Activated CD4-positive, alpha-beta T cell treated with anti-CD3 and anti-CD28 coated beads, Interleukin-2, Interleukin-4, amounts not matched to agents 100 ng/mL and 50 ng/mL, durations not matched to agents 16 hours and 8 hours (primary cell): ENCODE measurements around the gene CST8.
A peak's percentile ranks its signal among the peaks of the same experiment; 100 is the strongest.

Source experiments
- DNase-seq: peaks from one replicate; pipeline ENCODE4 v3.0.0-alpha.2; 2020; ENCODE audit warnings: low spot score

CST8 gene

DNA sequence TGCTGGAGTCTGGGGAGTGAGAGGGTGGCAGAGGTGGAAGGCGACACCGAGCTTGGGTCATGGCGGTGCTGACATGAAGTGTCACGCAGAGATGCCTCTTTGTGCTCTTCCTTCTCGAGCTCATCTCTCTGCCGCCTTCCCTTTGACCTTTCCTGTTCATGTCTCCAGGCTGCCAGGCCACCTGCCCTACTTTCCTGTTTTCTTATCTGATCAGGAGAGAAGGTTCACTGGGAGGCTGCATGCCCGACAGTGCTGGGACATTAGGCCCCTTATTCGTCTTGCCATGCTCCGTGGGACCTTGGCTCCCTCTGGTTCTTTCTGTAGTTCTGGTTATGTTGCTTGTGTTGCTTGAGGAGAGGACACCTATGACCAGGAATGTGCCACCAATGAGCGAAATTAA, 33.2 kb downstream of the CST8 start:
- no peak for DNase-seq

DNA sequence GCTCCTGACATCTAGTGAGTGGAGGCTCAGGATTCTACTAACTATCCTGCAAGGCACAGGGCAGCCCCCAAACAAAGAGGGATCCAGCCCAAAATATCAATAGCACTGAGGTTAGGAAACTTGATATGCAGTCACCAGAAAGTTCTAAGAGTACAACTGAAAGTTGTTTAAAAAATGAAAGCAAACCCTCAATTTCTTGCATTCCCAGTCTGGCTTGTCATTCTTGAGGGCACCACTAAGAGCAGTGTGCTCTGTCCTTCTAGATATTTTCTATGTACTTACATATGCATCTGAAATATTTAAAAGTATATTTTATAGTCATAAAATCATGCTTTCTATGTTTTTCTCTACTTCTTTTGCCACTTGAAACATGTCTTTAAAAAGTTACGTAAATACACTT, 35.9 kb downstream of the CST8 start:
- DNase-seq: no peak

DNA sequence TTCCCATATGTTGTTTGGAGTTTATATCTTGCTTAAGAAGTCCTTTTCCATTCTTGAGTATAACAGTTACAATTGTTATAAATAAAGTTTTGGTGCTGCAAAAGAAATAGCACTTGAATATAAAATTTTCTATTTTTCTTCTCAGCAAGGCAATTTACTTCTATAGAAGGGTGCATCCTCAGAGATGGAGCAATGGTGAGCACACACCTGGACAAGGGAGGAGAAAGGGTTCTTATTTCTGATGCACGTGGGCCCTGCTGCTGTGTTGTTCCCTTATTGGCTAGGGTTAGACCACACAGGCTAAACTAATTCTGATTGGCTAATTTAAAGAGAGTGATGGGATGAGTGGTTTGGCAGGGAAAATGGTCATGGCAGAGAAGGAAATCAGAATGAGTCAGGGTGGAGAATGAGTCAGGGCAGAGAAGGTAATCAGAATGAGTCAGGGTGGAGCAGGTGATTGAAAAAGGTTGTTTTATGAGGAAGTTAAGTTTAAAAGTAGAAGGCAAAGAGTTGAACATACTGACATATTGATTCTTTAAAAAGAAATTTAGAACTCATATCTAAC, 38.0 kb downstream of the CST8 start:
- peak; percentile 22 for DNase-seq

DNA sequence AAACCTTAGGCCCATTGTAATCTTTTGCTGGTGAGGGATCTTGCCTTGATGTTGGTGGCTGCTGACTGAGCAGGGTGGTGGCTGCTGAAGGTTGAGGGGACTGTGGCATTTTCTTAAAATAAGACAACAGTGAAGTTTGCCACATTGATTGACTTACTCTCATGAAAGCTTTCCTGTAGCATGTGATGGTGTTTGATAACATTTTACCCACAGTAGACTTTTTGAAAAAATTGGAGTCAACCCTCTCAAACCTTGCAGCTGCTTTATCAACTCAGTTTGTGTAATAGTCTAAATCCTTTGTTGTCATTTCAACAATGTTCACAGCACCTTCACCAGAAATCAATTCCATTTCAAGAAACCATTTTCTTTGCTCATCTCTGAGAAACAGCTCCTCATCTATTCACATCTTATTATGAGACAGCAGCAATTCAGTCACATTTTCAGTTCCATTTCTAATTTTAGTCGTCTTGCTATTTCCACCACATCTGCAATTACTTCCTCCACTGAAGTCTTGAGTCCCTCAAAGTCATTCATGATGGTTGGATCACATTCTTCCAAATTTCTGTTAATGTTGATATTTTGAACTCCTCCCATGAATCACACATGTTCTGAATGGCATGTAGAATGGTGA, 40.1 kb downstream of the CST8 start:
- no peak for DNase-seq

DNA sequence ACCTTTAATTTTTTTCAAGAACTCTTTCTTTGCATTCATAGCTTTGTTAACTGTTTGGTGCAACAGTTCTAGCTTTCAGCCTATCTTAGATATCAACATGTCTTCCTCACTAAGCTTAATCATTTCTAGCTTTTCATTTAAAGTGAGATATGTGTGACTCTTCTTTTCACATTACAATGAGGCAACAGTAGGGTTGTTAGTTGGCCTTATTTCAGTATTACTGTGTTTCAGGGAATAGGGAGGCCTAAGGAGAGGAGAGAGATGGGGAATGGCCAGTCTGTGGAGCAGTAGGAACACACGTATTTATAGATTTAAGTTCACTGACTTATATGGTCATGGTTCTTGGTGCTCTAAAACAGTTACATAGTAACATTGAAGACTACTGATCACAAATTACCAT, 41.6 kb downstream of the CST8 start:
- no peak for DNase-seq

DNA sequence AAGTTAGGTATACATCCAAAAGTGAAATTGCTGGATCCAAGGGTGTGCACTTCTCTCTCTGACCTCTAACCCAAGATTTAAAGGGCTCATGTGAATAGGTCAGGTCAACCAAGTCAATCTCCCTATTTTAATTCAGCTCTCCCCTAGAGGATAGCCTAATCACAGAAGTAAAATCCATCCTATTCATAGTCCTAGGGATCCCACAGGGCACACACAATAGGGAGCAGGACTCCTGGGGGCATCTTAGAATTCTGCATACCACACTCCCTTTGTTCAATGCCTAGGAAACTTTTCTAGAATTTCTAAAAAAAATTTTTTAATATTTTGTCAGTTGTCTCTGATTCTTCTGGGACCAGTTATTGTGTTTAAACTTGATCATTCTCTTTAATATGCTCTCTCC, 42.2 kb downstream of the CST8 start:
- no peak for DNase-seq

DNA sequence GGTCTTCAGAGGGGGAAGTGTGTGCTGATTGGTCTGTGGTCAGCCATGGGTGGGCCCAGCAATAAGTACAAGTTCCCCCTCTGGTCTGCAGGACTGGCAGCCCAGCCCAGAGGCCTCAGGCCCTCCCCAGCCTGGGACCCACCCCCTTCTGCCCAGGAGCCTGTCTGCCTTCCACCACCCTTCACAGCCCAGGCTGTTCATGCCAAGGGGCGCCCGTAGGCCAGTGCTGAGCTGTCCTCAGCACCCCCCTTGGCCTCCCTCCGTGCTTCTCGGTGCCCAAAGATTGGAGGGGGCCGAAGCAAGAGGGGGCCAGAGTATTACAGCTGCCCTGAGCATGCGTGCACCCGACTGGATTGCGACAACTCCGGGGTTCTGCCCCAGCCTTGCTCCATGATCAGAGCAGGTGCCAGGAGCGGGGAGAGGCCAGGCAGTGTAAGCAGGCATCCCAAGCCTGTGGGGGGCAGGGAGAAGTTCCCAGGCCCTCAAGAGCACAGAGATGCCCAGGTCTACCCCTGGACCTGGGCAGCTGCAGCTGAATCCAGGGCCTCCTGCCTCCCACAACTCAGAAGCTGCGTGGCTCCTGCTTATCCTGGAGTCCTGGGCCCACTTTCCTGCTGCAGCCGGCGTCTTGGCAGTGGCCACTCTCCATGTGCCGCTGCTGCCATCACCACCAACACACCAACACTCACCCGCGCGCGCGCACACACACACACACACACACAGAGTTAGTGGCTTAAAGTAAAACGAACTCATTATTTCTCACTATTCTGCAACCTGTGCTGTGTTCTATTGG, 44.1 kb downstream of the CST8 start:
- DNase-seq: no peak

DNA sequence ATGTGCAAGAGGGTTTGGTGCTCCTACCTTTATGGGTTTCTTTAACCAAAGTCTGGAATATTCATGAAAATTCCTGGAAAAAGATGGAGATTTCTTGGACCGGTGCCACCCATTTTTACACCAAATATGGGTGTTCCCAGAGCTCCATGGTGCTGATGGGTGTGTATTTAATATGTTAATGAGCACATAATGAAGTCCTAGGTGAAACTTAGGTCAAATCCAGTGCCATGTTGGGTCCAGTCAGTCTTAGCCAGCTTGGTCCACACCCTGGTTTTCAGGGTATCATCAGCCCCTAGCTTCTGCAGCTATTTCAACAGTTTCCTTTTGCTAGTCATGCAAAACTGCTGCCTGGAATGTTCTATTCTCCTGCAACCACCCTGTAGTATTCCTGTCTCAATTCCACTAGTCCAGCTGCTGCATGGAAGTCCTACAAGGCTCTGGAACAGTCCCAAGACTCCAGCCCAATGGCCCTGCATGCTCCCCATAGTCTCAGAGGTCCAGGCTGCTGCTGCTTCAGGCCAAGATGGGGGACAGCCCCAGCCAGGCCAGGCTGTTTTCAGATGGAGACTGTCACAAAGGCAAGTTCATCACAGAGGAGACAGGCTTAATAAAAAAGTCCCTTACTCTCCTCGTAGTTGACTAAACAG, 45.5 kb downstream of the CST8 start:
- no peak for DNase-seq

DNA sequence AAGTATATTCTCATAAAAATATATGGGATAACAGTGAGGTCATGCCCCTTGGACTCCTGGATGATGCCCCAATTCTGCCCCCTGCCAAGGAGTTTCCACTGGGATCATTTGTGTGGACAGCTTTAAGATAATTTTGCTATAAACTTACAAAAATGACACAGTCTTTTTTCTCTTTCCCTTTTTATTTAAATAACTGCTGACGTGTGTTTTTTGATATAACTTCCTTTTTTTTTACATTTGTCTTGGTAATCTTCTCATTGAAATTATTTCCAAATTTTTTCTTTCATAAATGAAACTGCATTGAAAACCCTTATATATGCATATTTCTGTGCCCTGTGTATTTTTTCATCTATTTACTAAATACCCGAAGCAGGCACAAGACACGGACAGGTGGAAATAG, 46.1 kb downstream of the CST8 start:
- no peak for DNase-seq

DNA sequence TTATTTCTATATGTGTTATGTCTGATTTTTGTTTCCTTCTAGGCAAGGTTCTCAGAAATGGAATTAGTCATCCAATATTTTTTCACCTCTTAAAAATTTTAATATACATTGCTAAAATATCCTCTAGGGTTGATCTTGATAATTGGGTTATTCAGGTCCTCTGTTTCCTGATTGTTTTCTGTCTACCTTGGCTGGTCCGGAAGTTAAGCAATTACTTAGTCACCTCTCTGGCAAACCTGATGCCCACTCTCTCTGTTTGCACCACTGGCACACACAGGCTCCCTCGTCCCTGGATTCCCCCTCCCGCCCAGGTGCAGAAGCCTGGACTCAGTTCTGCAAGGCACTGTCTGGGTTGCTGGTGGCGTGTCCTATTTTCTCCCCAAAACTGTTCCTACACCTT, 49.7 kb downstream of the CST8 start:
- no peak for DNase-seq

DNA sequence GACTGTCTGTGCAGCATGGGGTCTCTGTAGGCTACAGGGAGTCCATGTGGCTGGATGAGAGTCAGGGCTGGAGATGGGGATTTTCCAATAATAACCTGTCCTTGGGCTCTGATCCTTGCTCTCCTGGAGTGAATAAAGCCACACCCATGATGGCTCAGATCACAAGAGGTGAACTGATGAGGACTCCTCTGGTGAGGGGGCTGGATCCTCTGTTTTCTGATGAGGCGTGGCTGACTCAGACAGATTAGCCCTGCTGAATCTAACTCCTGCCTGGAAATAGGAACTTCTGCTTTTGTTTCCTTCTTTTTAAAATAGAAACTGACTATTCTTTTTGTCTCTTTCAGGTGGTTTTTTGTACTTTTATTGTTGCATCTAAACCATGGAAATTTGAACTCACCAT, 50.4 kb downstream of the CST8 start:
- no peak for DNase-seq

DNA sequence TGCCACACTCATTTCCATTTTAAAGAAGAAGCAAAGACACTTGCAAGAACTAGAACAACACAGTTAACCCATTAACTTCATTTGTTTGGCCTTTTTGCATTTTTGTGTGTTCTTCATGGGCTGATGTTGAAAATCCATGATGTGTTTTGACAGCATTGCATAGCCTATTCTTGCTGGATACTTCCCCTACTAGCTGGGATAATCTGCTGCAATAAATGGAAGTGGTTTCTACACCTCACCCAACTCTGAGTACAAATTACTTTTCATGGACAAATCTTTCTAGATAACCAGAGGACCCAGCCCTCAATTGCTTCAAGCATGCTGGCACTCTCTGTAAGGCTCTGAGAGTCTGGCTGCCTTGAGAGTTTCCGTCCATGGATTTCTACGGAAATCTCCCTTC, 50.9 kb downstream of the CST8 start:
- no peak for DNase-seq

DNA sequence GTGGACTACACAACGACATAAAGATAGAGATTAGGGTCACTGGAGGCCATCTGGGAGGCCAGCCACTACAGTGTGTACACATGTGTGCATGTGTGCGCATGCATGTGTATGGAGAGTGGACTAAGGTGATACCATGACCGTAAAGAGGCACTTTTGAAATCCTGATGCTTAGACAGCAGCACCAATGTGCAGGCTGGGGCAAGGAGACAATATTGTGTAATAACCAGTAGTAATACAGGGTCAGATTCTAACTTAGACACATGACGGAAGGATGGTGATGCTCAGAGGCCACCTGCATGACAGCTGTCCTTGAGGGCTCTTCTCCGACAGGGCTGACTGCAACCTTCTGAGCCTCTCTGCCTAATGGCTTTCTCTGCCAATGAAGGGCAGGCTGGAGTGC, 51.9 kb downstream of the CST8 start:
- no peak for DNase-seq

DNA sequence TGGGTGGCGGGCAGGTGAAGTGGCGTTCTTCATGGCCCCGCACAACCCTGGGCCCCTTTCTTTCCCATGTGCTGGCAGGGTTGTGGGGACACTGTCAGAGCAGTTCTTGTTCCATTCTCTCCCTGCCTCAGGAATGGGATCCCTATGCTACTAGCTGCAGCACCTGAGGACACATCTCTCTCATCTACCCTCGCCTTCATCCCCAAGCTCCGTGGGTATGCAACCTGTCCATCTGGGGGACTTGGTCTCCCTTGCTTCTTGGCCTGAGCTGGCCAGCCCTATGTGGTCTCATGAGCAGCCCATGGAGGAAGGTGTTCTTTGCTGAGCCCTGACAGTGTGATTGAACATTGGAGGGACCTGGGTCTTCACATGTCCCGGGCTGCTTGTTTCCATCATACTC, 53.2 kb downstream of the CST8 start:
- DNase-seq: no peak
